Hematopoietic multipotent progenitor cell treated with erythropoietin and hydrocortisone succinate and interleukin-3 and kit ligand, for 8 days (in vitro differentiated cells): ENCODE measurements around the gene SFXN1.

Source experiments
- DNase-seq: peaks from one replicate; pipeline ENCODE4 v3.0.0-alpha.2; 2015

The SFXN1 gene

GRCh38 chr5:175544108-175544511 lies 65.8 kb downstream of the SFXN1 start:
- peak; percentile 86 for DNase-seq

GRCh38 chr5:175544586-175544985 lies 66.2 kb downstream of the SFXN1 start:
- no peak for DNase-seq

GRCh38 chr5:175547842-175548241 lies 69.5 kb downstream of the SFXN1 start:
- DNase-seq, result no peak

- no peak for DNase-seq
Observed at GRCh38 chr5:175548626-175549311, 70.4 kb downstream of the SFXN1 start.

GRCh38 chr5:175550055-175550805 lies 71.9 kb downstream of the SFXN1 start:
- DNase-seq, result no peak

- DNase-seq, result no peak
Observed at GRCh38 chr5:175551266-175551665, 72.9 kb downstream of the SFXN1 start.

- DNase-seq, result no peak
Observed at GRCh38 chr5:175554296-175554695, 75.9 kb downstream of the SFXN1 start.

- no peak for DNase-seq
Observed at GRCh38 chr5:175555168-175555785, 76.9 kb downstream of the SFXN1 start.

GRCh38 chr5:175556794-175557193 lies 78.4 kb downstream of the SFXN1 start:
- DNase-seq, result no peak

GRCh38 chr5:175557778-175558177 lies 79.4 kb downstream of the SFXN1 start:
- DNase-seq, result no peak

GRCh38 chr5:175558801-175559480 lies 80.6 kb downstream of the SFXN1 start:
- DNase-seq, result no peak

GRCh38 chr5:175560011-175560410 lies 81.7 kb downstream of the SFXN1 start:
- DNase-seq, result no peak

- no peak for DNase-seq
Observed at GRCh38 chr5:175561085-175561484, 82.7 kb downstream of the SFXN1 start.

GRCh38 chr5:175564716-175565115 lies 86.4 kb downstream of the SFXN1 start:
- no peak for DNase-seq

- DNase-seq, result no peak
Observed at GRCh38 chr5:175566697-175567096, 88.3 kb downstream of the SFXN1 start.

GRCh38 chr5:175567954-175568353 lies 89.6 kb downstream of the SFXN1 start:
- DNase-seq, result peak; percentile 18

- DNase-seq, result no peak
Observed at GRCh38 chr5:175569701-175570100, 91.3 kb downstream of the SFXN1 start.

GRCh38 chr5:175572886-175573285 lies 94.5 kb downstream of the SFXN1 start:
- no peak for DNase-seq

- DNase-seq, result no peak
Observed at GRCh38 chr5:175573493-175574269, 95.3 kb downstream of the SFXN1 start.

- DNase-seq, result no peak
Observed at GRCh38 chr5:175575301-175575700, 96.9 kb downstream of the SFXN1 start.

GRCh38 chr5:175576096-175576495 lies 97.7 kb downstream of the SFXN1 start:
- DNase-seq, result no peak

GRCh38 chr5:175576591-175576990 lies 98.2 kb downstream of the SFXN1 start:
- DNase-seq, result no peak
